Stimulated activated CD4-positive, alpha-beta T cell treated with anti-CD3 and anti-CD28 coated beads, TNF-alpha, amount 100 ng/mL, for 24 hours (primary cell): Measurements from ENCODE around the gene FAM171A1.
"Not testable (repeated sequence)": the region's sequence is repeated elsewhere in the genome, so short reads cannot be mapped to it uniquely, and the experiment has no call there.

Experiments
- DNase-seq, 3 experiments: peaks; one replicate each; pipeline ENCODE4 v3.0.0-alpha.2; 2020; ENCODE audit warnings: low read depth in 3 of 3

The FAM171A1 gene

GRCh38 chr10:15344876-15345285 is 26.2 kb downstream of the FAM171A1 start:
- no peak for DNase-seq

GRCh38 chr10:15344256-15344875 is 26.7 kb downstream of the FAM171A1 start:
- no peak for DNase-seq

GRCh38 chr10:15342970-15343369 is 28.1 kb downstream of the FAM171A1 start:
- DNase-seq = no peak

- no peak for DNase-seq
Measured at GRCh38 chr10:15341502-15342128, 29.5 kb downstream of the FAM171A1 start.

GRCh38 chr10:15339892-15340291 is 31.2 kb downstream of the FAM171A1 start:
- DNase-seq = no peak

GRCh38 chr10:15337441-15337923 is 33.6 kb downstream of the FAM171A1 start:
- DNase-seq = not testable (repeated sequence)

- no peak for DNase-seq
Measured at GRCh38 chr10:15336211-15336610, 34.9 kb downstream of the FAM171A1 start.

GRCh38 chr10:15335508-15335907 is 35.6 kb downstream of the FAM171A1 start:
- no peak for DNase-seq

- no peak for DNase-seq
Measured at GRCh38 chr10:15334650-15335323, 36.3 kb downstream of the FAM171A1 start.

GRCh38 chr10:15333909-15334649 is 37.0 kb downstream of the FAM171A1 start:
- DNase-seq = no peak

- not testable (repeated sequence) for DNase-seq
Measured at GRCh38 chr10:15333181-15333580, 37.9 kb downstream of the FAM171A1 start.

GRCh38 chr10:15331461-15331860 is 39.6 kb downstream of the FAM171A1 start:
- DNase-seq = no peak

- DNase-seq = no peak
Measured at GRCh38 chr10:15329437-15329836, 41.7 kb downstream of the FAM171A1 start.

GRCh38 chr10:15325944-15326284 is 45.2 kb downstream of the FAM171A1 start:
- no peak for DNase-seq

GRCh38 chr10:15325243-15325943 is 45.7 kb downstream of the FAM171A1 start:
- no peak for DNase-seq

GRCh38 chr10:15324611-15325010 is 46.5 kb downstream of the FAM171A1 start:
- DNase-seq = no peak

GRCh38 chr10:15324113-15324512 is 47.0 kb downstream of the FAM171A1 start:
- DNase-seq = no peak

GRCh38 chr10:15322356-15322755 is 48.7 kb downstream of the FAM171A1 start:
- no peak for DNase-seq

GRCh38 chr10:15321431-15322341 is 49.4 kb downstream of the FAM171A1 start:
- DNase-seq = no peak

GRCh38 chr10:15320522-15321203 is 50.4 kb downstream of the FAM171A1 start:
- DNase-seq = no peak
